Osteocyte (in vitro differentiated cells): ENCODE data around the gene KCNQ5. TPM values are rescaled to one million over a fixed set of nuclear protein-coding genes. Genes with fewer than 3 reads are reported as not detected.

Experiments
- DNase-seq: peaks from one replicate; pipeline ENCODE4 v3.0.0; 2021; ENCODE audit warnings: mixed read lengths; ENCODE audit not compliant: unreplicated experiment; ENCODE audit errors: extremely low spot score
- H3K27ac Mint-ChIP-seq: one replicate; pipeline ENCODE4 v1.8.0; 2021; ENCODE audit warnings: mild to moderate bottlenecking, mixed read lengths; ENCODE audit not compliant: unreplicated experiment
- H3K27me3 Mint-ChIP-seq: one replicate; pipeline ENCODE4 v1.8.0; 2021; ENCODE audit warnings: mixed read lengths; ENCODE audit not compliant: unreplicated experiment
- H3K36me3 Mint-ChIP-seq: one replicate; pipeline ENCODE4 v1.8.0; 2021; ENCODE audit warnings: mixed read lengths; ENCODE audit not compliant: unreplicated experiment
- H3K4me1 Mint-ChIP-seq: one replicate; pipeline ENCODE4 v1.8.0; 2021; ENCODE audit warnings: mixed read lengths; ENCODE audit not compliant: unreplicated experiment
- H3K4me3 Mint-ChIP-seq: one replicate; pipeline ENCODE4 v1.8.0; 2021; ENCODE audit warnings: mild to moderate bottlenecking, moderate library complexity, mixed read lengths; ENCODE audit not compliant: unreplicated experiment
- H3K9me3 Mint-ChIP-seq: one replicate; pipeline ENCODE4 v1.8.0; 2021; ENCODE audit warnings: mixed read lengths; ENCODE audit not compliant: unreplicated experiment
- total RNA-seq: library from RNA; stranded (reverse); gene quantifications from 2 replicates; pipeline ENCODE4 v1.2.1, GENCODE V29; 2021
- TF ChIP-seq, protein P1 (sequence below): fragments of 200-600 bp; sonication (generic); IDR thresholded peaks from 2 replicates; pipeline ENCODE4 v1.5.0; 2021; ENCODE audit warnings: antibody characterized with exemption, mild to moderate bottlenecking, moderate library complexity

KCNQ5 gene
- total RNA-seq, 1 donor from 2014 or later = 7.2 TPM

DNA sequence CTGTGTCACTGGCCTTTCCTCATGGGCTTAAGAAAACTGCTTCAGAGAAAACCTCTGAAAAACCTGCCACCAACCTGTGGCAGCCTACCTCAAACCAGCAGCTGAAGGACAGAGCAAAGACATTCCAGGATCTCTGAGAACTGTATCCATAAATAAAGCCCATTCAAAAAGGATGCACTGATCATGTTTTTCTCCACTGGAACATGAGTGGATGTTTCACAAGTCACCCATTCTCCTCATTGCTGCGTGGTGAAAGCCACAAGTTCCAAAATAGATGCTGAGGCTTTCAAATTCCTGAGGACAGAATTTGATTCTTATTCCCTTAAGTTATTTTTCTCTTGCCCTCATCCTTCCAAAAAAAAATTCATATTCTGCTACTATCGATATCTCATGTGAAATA is 322.8 kb downstream of the KCNQ5 start:
- Mint-ChIP-seq H3K4me3 (no peak overlapping the region), H3K9me3 (no peaks in the 10 kb centered on the region), H3K27me3 (no peaks in the 10 kb centered on the region), H3K36me3 (no peaks in the 10 kb centered on the region), H3K27ac (no peak overlapping the region), H3K4me1 (peaks cover 16% of the 10 kb centered on the region)
- TF ChIP-seq, protein P1, sequence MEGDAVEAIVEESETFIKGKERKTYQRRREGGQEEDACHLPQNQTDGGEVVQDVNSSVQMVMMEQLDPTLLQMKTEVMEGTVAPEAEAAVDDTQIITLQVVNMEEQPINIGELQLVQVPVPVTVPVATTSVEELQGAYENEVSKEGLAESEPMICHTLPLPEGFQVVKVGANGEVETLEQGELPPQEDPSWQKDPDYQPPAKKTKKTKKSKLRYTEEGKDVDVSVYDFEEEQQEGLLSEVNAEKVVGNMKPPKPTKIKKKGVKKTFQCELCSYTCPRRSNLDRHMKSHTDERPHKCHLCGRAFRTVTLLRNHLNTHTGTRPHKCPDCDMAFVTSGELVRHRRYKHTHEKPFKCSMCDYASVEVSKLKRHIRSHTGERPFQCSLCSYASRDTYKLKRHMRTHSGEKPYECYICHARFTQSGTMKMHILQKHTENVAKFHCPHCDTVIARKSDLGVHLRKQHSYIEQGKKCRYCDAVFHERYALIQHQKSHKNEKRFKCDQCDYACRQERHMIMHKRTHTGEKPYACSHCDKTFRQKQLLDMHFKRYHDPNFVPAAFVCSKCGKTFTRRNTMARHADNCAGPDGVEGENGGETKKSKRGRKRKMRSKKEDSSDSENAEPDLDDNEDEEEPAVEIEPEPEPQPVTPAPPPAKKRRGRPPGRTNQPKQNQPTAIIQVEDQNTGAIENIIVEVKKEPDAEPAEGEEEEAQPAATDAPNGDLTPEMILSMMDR = no peak
- DNase-seq = no peak

DNA sequence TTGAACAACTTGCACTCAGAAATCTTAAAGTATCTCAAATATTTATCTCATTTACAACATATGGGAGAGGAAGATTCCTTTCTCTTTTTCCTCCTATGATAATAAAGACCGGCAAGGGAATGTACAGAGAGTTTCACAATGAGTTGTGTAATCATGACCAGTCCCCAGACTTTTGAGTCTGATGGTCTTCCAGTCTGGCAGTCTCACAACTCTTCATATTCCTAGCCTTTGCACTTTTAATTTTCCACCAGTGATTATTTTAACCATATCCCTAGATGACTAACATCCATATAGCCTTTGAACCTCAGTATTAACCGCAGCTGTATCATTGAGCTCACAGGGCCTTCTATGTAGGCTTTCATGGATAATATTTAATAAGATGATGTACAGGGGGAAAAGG is 324.9 kb downstream of the KCNQ5 start:
- Mint-ChIP-seq H3K9me3 (no peaks in the 10 kb centered on the region), H3K27me3 (no peaks in the 10 kb centered on the region), H3K27ac (no peak overlapping the region), H3K36me3 (no peaks in the 10 kb centered on the region), H3K4me3 (no peak overlapping the region), H3K4me1 (peaks cover 25% of the 10 kb centered on the region)
- no peak for DNase-seq
- TF ChIP-seq, protein P1 = no peak

DNA sequence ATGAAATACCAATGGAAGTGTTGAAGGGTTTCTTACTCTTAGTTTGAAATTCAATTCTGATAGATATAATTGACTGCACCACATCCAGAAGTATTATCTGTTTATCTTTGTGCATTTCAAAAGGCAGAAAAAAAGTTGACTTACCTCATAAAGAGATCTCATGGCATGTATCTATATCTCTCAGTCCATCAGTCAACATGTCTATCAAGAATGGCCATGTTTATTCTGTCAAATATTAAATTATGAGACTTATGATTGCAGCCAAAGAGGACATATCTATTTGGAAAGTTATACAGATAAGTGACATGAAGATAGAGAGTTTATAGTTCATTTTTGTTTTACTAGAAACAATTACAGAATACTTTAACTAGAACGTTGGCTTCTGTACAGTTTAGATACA is 325.7 kb downstream of the KCNQ5 start:
- Mint-ChIP-seq H3K27ac (no peak overlapping the region), H3K4me1 (peaks cover 25% of the 10 kb centered on the region), H3K4me3 (no peak overlapping the region)

DNA sequence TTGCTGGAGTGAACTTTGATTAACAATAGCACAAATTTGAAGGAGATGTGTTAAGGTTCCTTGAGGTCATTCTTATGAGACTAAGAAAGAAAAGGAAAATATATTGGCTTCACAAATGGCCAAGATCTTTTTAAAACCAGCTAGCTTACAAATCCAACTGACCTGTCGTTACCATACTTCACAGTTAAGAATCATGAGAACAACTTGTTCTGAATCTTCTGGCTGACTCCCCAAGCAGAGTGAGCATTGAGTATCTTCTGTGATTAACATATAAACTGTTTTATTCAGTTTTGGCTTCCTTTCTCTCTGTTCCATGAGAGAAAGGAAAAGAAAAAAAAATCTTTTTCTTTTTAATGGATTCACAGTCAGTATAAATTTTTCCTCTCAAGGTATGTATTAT is 326.3 kb downstream of the KCNQ5 start:
- H3K4me3 Mint-ChIP-seq = no peak overlapping the region
- TF ChIP-seq, protein P1 = no peak
- H3K36me3 Mint-ChIP-seq = no peaks in the 10 kb centered on the region
- H3K4me1 Mint-ChIP-seq = peaks cover 25% of the 10 kb centered on the region
- H3K27me3 Mint-ChIP-seq = no peaks in the 10 kb centered on the region
- no peaks in the 10 kb centered on the region for H3K9me3 Mint-ChIP-seq
- DNase-seq = no peak
- H3K27ac Mint-ChIP-seq = no peak overlapping the region

More for the DNA sequence above, 325.7 kb downstream of the KCNQ5 start:
- DNase-seq = no peak
- TF ChIP-seq, protein P1 = no peak
- no peaks in the 10 kb centered on the region for H3K27me3 Mint-ChIP-seq
- H3K36me3 Mint-ChIP-seq = no peaks in the 10 kb centered on the region
- no peaks in the 10 kb centered on the region for H3K9me3 Mint-ChIP-seq

DNA sequence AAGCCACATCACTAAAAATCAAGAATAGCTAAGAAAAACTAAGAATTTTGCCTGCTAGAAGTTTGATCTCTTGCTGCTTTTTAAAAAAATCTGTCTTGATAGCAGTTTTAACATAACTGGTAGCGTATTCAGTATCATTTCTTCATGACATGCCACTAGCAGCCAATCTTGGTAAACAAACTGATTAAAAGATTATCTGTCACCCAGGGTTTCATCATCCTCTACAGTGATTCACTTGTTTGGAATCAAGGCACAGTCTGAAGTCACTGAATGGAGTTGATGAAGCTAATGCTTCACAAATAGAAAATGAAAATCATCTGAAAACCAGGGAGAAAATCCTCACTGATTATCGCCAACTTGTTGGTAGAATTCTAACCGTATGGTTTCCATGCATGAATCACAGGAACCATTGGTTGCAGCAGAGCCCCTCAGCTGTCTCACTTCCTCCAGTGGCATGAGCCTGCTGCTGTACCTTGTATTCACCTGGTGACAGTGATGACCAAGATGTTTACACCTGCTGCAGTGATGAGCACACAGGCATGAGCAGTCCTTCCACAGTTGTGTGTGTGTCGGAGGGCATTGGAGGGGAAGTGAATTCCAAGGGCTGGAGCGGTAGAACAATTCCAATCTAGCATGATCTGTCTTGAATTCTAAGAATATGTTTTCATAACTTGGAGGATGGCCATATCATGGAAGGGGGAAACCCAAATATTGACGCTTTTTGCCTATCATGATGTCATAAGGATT is 328.4 kb downstream of the KCNQ5 start:
- Mint-ChIP-seq H3K27ac (no peak overlapping the region), H3K4me1 (peaks cover 33% of the 10 kb centered on the region), H3K9me3 (no peaks in the 10 kb centered on the region), H3K27me3 (no peaks in the 10 kb centered on the region), H3K4me3 (no peak overlapping the region), H3K36me3 (no peaks in the 10 kb centered on the region)
- TF ChIP-seq, protein P1 = no peak
- no peak for DNase-seq
